Activated T-helper 1 cell treated with anti-CD3 and anti-CD28 coated beads, Interleukin-2, amount 50 U/mL, for 16 hours (primary cell): ENCODE measurements around the gene LRRC4B.
"Not testable (repeated sequence)": the region's sequence is repeated elsewhere in the genome, so short reads cannot be mapped to it uniquely, and the experiment has no call there.

Experiments used
- DNase-seq, 2 donors: peaks; one replicate each; pipeline ENCODE4 v3.0.0-alpha.2; 2020; ENCODE audit warnings: low read depth in 1 of 2, low spot score in 1 of 2

Gene LRRC4B

GRCh38 chr19:50552540-50552939 lies 15.7 kb downstream of the LRRC4B start:
- DNase-seq: no peak

GRCh38 chr19:50551715-50552187 lies 16.5 kb downstream of the LRRC4B start:
- no peak for DNase-seq

GRCh38 chr19:50551034-50551714 lies 17.1 kb downstream of the LRRC4B start:
- no peak for DNase-seq

- no peak for DNase-seq
Measured at GRCh38 chr19:50550594-50550966, 17.7 kb downstream of the LRRC4B start.

GRCh38 chr19:50549927-50550593 lies 18.2 kb downstream of the LRRC4B start:
- no peak for DNase-seq

- no peak for DNase-seq
Measured at GRCh38 chr19:50549059-50549926, 18.9 kb downstream of the LRRC4B start.

- DNase-seq: no peak
Measured at GRCh38 chr19:50548191-50549058, 19.8 kb downstream of the LRRC4B start.

GRCh38 chr19:50547385-50548190 lies 20.6 kb downstream of the LRRC4B start:
- no peak for DNase-seq

GRCh38 chr19:50546527-50547221 lies 21.6 kb downstream of the LRRC4B start:
- no peak for DNase-seq

GRCh38 chr19:50542943-50543342 lies 25.3 kb downstream of the LRRC4B start:
- DNase-seq: no peak

- peak; percentile 24 for DNase-seq
Measured at GRCh38 chr19:50537769-50538230, 30.4 kb downstream of the LRRC4B start.

- DNase-seq: no peak
Measured at GRCh38 chr19:50537306-50537685, 30.9 kb downstream of the LRRC4B start.

GRCh38 chr19:50536662-50537305 lies 31.5 kb downstream of the LRRC4B start:
- DNase-seq: no peak

- DNase-seq: no peak
Measured at GRCh38 chr19:50535672-50536187, 32.5 kb downstream of the LRRC4B start.

GRCh38 chr19:50534478-50534877 lies 33.8 kb downstream of the LRRC4B start:
- DNase-seq: no peak

GRCh38 chr19:50532952-50533351 lies 35.3 kb downstream of the LRRC4B start:
- no peak for DNase-seq

- no peak for DNase-seq
Measured at GRCh38 chr19:50531171-50531612, 37.0 kb downstream of the LRRC4B start.

GRCh38 chr19:50528052-50528451 lies 40.2 kb downstream of the LRRC4B start:
- DNase-seq: not testable (repeated sequence)

- no peak for DNase-seq
Measured at GRCh38 chr19:50522881-50523280, 45.4 kb downstream of the LRRC4B start.
